ENCODE measurements around the gene NSF.
"Not testable (repeated sequence)": the region's sequence is repeated elsewhere in the genome, so short reads cannot be mapped to it uniquely, and the experiment has no call there.

NSF gene

GRCh38 chr17:46590157-46591146 is at the start of gene NSF:
Gene NSF (plus strand): TSS chr17:46590669. CDS start chr17:46590776, 107 bp downstream.
- in situ Hi-C loops (cut with HindIII; ENCODE audit: low sequenced_read_pairs); H3K4me3 ChIP-seq (ENCODE audit: low read depth, low read length); DNase-seq (ENCODE audit: low read depth): not testable (repeated sequence)

- in situ Hi-C loops (cut with HindIII; ENCODE audit: low sequenced_read_pairs); DNase-seq (ENCODE audit: low read depth); H3K4me3 ChIP-seq (ENCODE audit: low read depth, low read length): not testable (repeated sequence)
These were observed 41.9 kb upstream of the NSF start for GRCh38 chr17:46548607-46549006.

- DNase-seq (ENCODE audit: low read depth); H3K4me3 ChIP-seq (ENCODE audit: low read depth, low read length); in situ Hi-C loops (cut with HindIII; ENCODE audit: low sequenced_read_pairs): not testable (repeated sequence)
These were observed 31.3 kb upstream of the NSF start for GRCh38 chr17:46559155-46559554.

GRCh38 chr17:46560048-46560447 is 30.4 kb upstream of the NSF start:
- in situ Hi-C loops (cut with HindIII; ENCODE audit: low sequenced_read_pairs); H3K4me3 ChIP-seq (ENCODE audit: low read depth, low read length); DNase-seq (ENCODE audit: low read depth): not testable (repeated sequence)

GRCh38 chr17:46566284-46566683 is 24.2 kb upstream of the NSF start:
- H3K4me3 ChIP-seq (ENCODE audit: low read depth, low read length); DNase-seq (ENCODE audit: low read depth); in situ Hi-C loops (cut with HindIII; ENCODE audit: low sequenced_read_pairs): not testable (repeated sequence)

- DNase-seq (ENCODE audit: low read depth); H3K4me3 ChIP-seq (ENCODE audit: low read depth, low read length); in situ Hi-C loops (cut with HindIII; ENCODE audit: low sequenced_read_pairs): not testable (repeated sequence)
These were observed 23.5 kb upstream of the NSF start for GRCh38 chr17:46566980-46567379.

GRCh38 chr17:46571796-46572195 is 18.7 kb upstream of the NSF start:
- in situ Hi-C loops (cut with HindIII; ENCODE audit: low sequenced_read_pairs); DNase-seq (ENCODE audit: low read depth); H3K4me3 ChIP-seq (ENCODE audit: low read depth, low read length): not testable (repeated sequence)

- in situ Hi-C loops (cut with HindIII; ENCODE audit: low sequenced_read_pairs); DNase-seq (ENCODE audit: low read depth); H3K4me3 ChIP-seq (ENCODE audit: low read depth, low read length): not testable (repeated sequence)
These were observed 11.1 kb upstream of the NSF start, which contains the start of gene ARL17A for GRCh38 chr17:46579083-46580075. Gene ARL17A (minus strand): TSS chr17:46579691. CDS start chr17:46576322, 3,369 bp downstream.

- DNase-seq (ENCODE audit: low read depth); in situ Hi-C loops (cut with HindIII; ENCODE audit: low sequenced_read_pairs); H3K4me3 ChIP-seq (ENCODE audit: low read depth, low read length): not testable (repeated sequence)
These were observed 10.4 kb upstream of the NSF start for GRCh38 chr17:46580082-46580481.

- H3K4me3 ChIP-seq (ENCODE audit: low read depth, low read length); in situ Hi-C loops (cut with HindIII; ENCODE audit: low sequenced_read_pairs); DNase-seq (ENCODE audit: low read depth): not testable (repeated sequence)
These were observed 5.0 kb upstream of the NSF start for GRCh38 chr17:46585444-46585843.

GRCh38 chr17:46591332-46591731 is 863 bp downstream of the NSF start:
- in situ Hi-C loops (cut with HindIII; ENCODE audit: low sequenced_read_pairs); DNase-seq (ENCODE audit: low read depth); H3K4me3 ChIP-seq (ENCODE audit: low read depth, low read length): not testable (repeated sequence)

- in situ Hi-C loops (cut with HindIII; ENCODE audit: low sequenced_read_pairs); DNase-seq (ENCODE audit: low read depth); H3K4me3 ChIP-seq (ENCODE audit: low read depth, low read length): not testable (repeated sequence)
These were observed 8.0 kb downstream of the NSF start for GRCh38 chr17:46598344-46598931.

- in situ Hi-C loops (cut with HindIII; ENCODE audit: low sequenced_read_pairs); DNase-seq (ENCODE audit: low read depth); H3K4me3 ChIP-seq (ENCODE audit: low read depth, low read length): not testable (repeated sequence)
These were observed 10.3 kb downstream of the NSF start for GRCh38 chr17:46600767-46601166.

GRCh38 chr17:46603125-46603524 is 12.7 kb downstream of the NSF start:
- DNase-seq (ENCODE audit: low read depth); in situ Hi-C loops (cut with HindIII; ENCODE audit: low sequenced_read_pairs); H3K4me3 ChIP-seq (ENCODE audit: low read depth, low read length): not testable (repeated sequence)

- DNase-seq (ENCODE audit: low read depth); in situ Hi-C loops (cut with HindIII; ENCODE audit: low sequenced_read_pairs); H3K4me3 ChIP-seq (ENCODE audit: low read depth, low read length): not testable (repeated sequence)
These were observed 20.8 kb downstream of the NSF start for GRCh38 chr17:46611304-46611703.

GRCh38 chr17:46613876-46614275 is 23.4 kb downstream of the NSF start:
- DNase-seq (ENCODE audit: low read depth); H3K4me3 ChIP-seq (ENCODE audit: low read depth, low read length); in situ Hi-C loops (cut with HindIII; ENCODE audit: low sequenced_read_pairs): not testable (repeated sequence)

GRCh38 chr17:46617121-46617520 is 26.7 kb downstream of the NSF start:
- in situ Hi-C loops (cut with HindIII; ENCODE audit: low sequenced_read_pairs); H3K4me3 ChIP-seq (ENCODE audit: low read depth, low read length); DNase-seq (ENCODE audit: low read depth): not testable (repeated sequence)

Data from astrocyte of the cerebellum (primary cell).